ENCODE data around the gene TKT. TPM values are rescaled to one million over a fixed set of nuclear protein-coding genes. Genes with fewer than 3 reads are reported as not detected.

TKT gene
- total and polyA plus RNA-seq, 2 of the 4 experiments (the other 2 are of a cell fraction) = 280 to 349 TPM

GRCh38 chr3:53224026-53224425 is 31.8 kb downstream of the TKT start:
- Histone ChIP-seq H2AK5ac (ENCODE audit: low read depth, low read length) (no peak overlapping the region), H4K20me1 (ENCODE audit: insufficient read depth, low read length) (peaks cover 14% of the 10 kb centered on the region), H4K8ac (ENCODE audit: low read depth in 2 of 2, low read length in 2 of 2) (no peak overlapping the region), H3K27me3 (ENCODE audit: control insufficient read depth, insufficient read depth, low read length) (no peaks in the 10 kb centered on the region), H2BK5ac (ENCODE audit: low read depth, low read length, poor library complexity, severe bottlenecking) (no peak overlapping the region), H2BK120ac (ENCODE audit: low read depth, low read length) (no peak overlapping the region), H3K14ac (replicated peaks; ENCODE audit: low read depth, low read length) (no peak overlapping the region), H3K79me1 (ENCODE audit: low read depth in 1 of 2, low read length in 2 of 2) (peaks cover 3 to 15% of the 10 kb centered on the region in 2 experiments; a peak in 2 of 4 replicates), H3K9me1 (ENCODE audit: insufficient read depth, low read length) (0 out of 2 replicates have a peak, but pooled peaks cover 4% of the 10 kb centered on the region), H3K27ac (ENCODE audit: insufficient read depth, low read length) (no peak overlapping the region), H3K56ac (ENCODE audit: extremely low read depth, insufficient read depth, low read length) (no peak overlapping the region), H2BK20ac (ENCODE audit: low read depth, low read length) (no peak overlapping the region), H2AFZ (replicated peaks; ENCODE audit: low read length, poor library complexity) (no peak overlapping the region), H3K36me3 (ENCODE audit: control insufficient read depth, insufficient read depth, low read length) (peaks cover 66% of the 10 kb centered on the region), H3K18ac (ENCODE audit: low read depth, low read length) (no peak overlapping the region), H3K4me1 (ENCODE audit: control insufficient read depth, insufficient read depth, low read length) (no peaks in the 10 kb centered on the region), H3K4ac (ENCODE audit: low read depth, low read length) (no peak overlapping the region), H2BK15ac (ENCODE audit: low read depth, low read length) (no peak overlapping the region), H2AK9ac (replicated peaks; ENCODE audit: low read depth, low read length, poor library complexity) (peak overlapping the region; percentile 50), H3K9me3 (ENCODE audit: control insufficient read depth, insufficient read depth, low read length) (no peaks in the 10 kb centered on the region), H3K4me2 (ENCODE audit: low read depth, low read length) (no peak overlapping the region), H4K91ac (ENCODE audit: insufficient read depth, low read depth, low read length) (no peak overlapping the region), H3K4me3 (ENCODE audit: insufficient read depth, low read depth, low read length) (no peak overlapping the region), H4K5ac (ENCODE audit: low read depth, low read length) (no peak overlapping the region), H3K23ac (ENCODE audit: low read depth, low read length) (no peak overlapping the region), H3K9ac (ENCODE audit: low read depth, low read length) (no peak overlapping the region)
- DNase-seq = no peak
- WGBS, 2 experiments (ENCODE audit: extremely low coverage in 2 of 2, insufficient read length in 1 of 2) = 80% methylated on average over 1 of the region's 5 CpGs; no CpG with 5 or more reads in 1 of the 2 experiments
- ATAC-seq (ENCODE audit: low read depth) = no peak
- TF ChIP-seq RCOR1 (IDR thresholded peaks at IDR 0.05; ENCODE audit: insufficient replicate concordance, low read length) (no peak), USF2 (IDR thresholded peaks at IDR 0.05; ENCODE audit: low read depth, low read length) (no peak), ELK1 (IDR thresholded peaks at IDR 0.05; ENCODE audit: borderline replicate concordance, low read depth, low read length) (no peak), SMC3 (IDR thresholded peaks at IDR 0.05; ENCODE audit: low read depth, low read length) (no peak), BHLHE40 (IDR thresholded peaks at IDR 0.05; ENCODE audit: low read depth, low read length) (no peak), RFX5 (IDR thresholded peaks at IDR 0.05; ENCODE audit: low read depth, low read length) (no peak), CHD1 (IDR thresholded peaks at IDR 0.05; ENCODE audit: low read depth, low read length) (no peak), MXI1 (IDR thresholded peaks at IDR 0.05; ENCODE audit: borderline replicate concordance, low read depth, low read length) (no peak), POLR2A (IDR thresholded peaks at IDR 0.05; ENCODE audit: low read depth, low read length) (no peak), MAZ (IDR thresholded peaks at IDR 0.05; ENCODE audit: borderline replicate concordance, low read depth, low read length) (no peak), NFE2L2 (IDR thresholded peaks at IDR 0.05; ENCODE audit: low read depth, low read length) (no peak), FOS (IDR thresholded peaks at IDR 0.05; ENCODE audit: low read depth, low read length) (no peak), CTCF (conservative IDR thresholded peaks at IDR 0.05; ENCODE audit: low read depth, low read length) (no peak)
- dilution Hi-C loops (cut with HindIII; ENCODE audit: low sequenced_read_pairs, unreplicated experiment) = no loop called here
- CTCF ChIA-PET = no interaction called here
- intact Hi-C loops (cut with micrococcal nuclease) = loop anchor here (5.0 kb wide), 1 partner anchor 73 kb away; no protein-coding TSS in a partner anchor
- BruUV-seq (replicated peaks) = no TSS peak
- in situ Hi-C loops (cut with MboI; ENCODE audit: low sequenced_read_pairs) = loop anchor here (25.0 kb wide), 1 partner anchor 488 kb away; no protein-coding TSS in a partner anchor
- POLR2A ChIA-PET (ENCODE audit: unreplicated experiment) = no interaction called here

All from IMR-90 (cell line).